Common myeloid progenitor, CD34-positive (primary cell): ENCODE data around the gene POLR2J2.
"Not testable (repeated sequence)": the region's sequence is repeated elsewhere in the genome, so short reads cannot be mapped to it uniquely, and the experiment has no call there.

Experiments used
- CTCF ChIA-PET: fragments of 350-600 bp; sonication (Branson Sonifier 250); formaldehyde crosslinking; loops from one replicate; lab custom pipeline; 2021; ENCODE audit warnings: antibody characterized with exemption; lab: Charles Lee
- POLR2A ChIA-PET: fragments of 350-600 bp; sonication (Branson Sonifier 250); formaldehyde crosslinking; loops from one replicate; lab custom pipeline; 2021; ENCODE audit warnings: antibody characterized with exemption; lab: Charles Lee
- DNase-seq, 3 donors: peaks; one replicate each; pipeline versions ENCODE4 v3.0.0 to v3.0.0-alpha.2; 2013
- H3K27ac ChIP-seq, 2 experiments: 1 replicate in 1 of 2; 2 replicates in 1 of 2; pipeline ENCODE4 v1.7.0; 2013; ENCODE audit warnings: inconsistent platforms in 2 of 2, low read length in 2 of 2, mild to moderate bottlenecking in 2 of 2, low read depth in 1 of 2, moderate library complexity in 1 of 2; ENCODE audit not compliant: severe bottlenecking in 2 of 2, insufficient read depth in 1 of 2, poor library complexity in 1 of 2
- H3K27me3 ChIP-seq, 5 experiments: replicated peaks in 2 of 5; 1 replicate in 3 of 5; 2 replicates in 2 of 5; pipeline versions ENCODE4 v1.6.1 to v1.7.0; 2013; ENCODE audit warnings: low read length in 4 of 5, mild to moderate bottlenecking in 2 of 5, moderate library complexity in 2 of 5, inconsistent platforms in 1 of 5; ENCODE audit not compliant: insufficient read depth in 5 of 5, control insufficient read depth in 4 of 5
- H3K36me3 ChIP-seq, 4 experiments: 1 replicate in 2 of 4; 2 replicates in 2 of 4; pipeline versions ENCODE4 v1.6.1 to v1.7.0; 2013; ENCODE audit warnings: low read length in 3 of 4, control low read depth in 1 of 4, mild to moderate bottlenecking in 1 of 4; ENCODE audit not compliant: control insufficient read depth in 4 of 4, insufficient read depth in 4 of 4
- H3K4me1 ChIP-seq, 4 experiments: 1 replicate in 3 of 4; 2 replicates in 1 of 4; pipeline versions ENCODE4 v1.6.1 to v1.7.1; 2013; ENCODE audit warnings: low read length in 3 of 4, mild to moderate bottlenecking in 3 of 4, control low read depth in 1 of 4, inconsistent platforms in 1 of 4, moderate library complexity in 1 of 4; ENCODE audit not compliant: control insufficient read depth in 4 of 4, insufficient read depth in 4 of 4; ENCODE audit errors: control extremely low read depth in 1 of 4
- H3K4me3 ChIP-seq, 7 experiments: 1 replicate in 4 of 7; 2 replicates in 3 of 7; pipeline versions ENCODE4 v1.5.1 to v1.7.0; 2013; ENCODE audit warnings: mild to moderate bottlenecking in 7 of 7, low read length in 6 of 7, moderate library complexity in 6 of 7, inconsistent platforms in 2 of 7, low read depth in 2 of 7, control low read depth in 1 of 7; ENCODE audit not compliant: insufficient read depth in 4 of 7, control insufficient read depth in 1 of 7; ENCODE audit errors: extremely low read depth in 1 of 7
- H3K9me3 ChIP-seq, 5 experiments: 1 replicate in 4 of 5; 2 replicates in 1 of 5; pipeline versions ENCODE4 v1.6.1 to v1.7.1; 2013; ENCODE audit warnings: low read length in 4 of 5, mild to moderate bottlenecking in 2 of 5, inconsistent platforms in 1 of 5, low read depth in 1 of 5, moderate library complexity in 1 of 5; ENCODE audit not compliant: control insufficient read depth in 4 of 5, insufficient read depth in 2 of 5; ENCODE audit errors: control extremely low read depth in 1 of 5
- whole genome bisulfite sequencing: methylation state at CpG from one replicate; pipeline ENCODE4 v1.1.5; 2013; ENCODE audit not compliant: insufficient coverage; 5-methylcytosine and 5-hydroxymethylcytosine counted together

Gene POLR2J2

GRCh38 chr7:102667523-102667922 is 3.9 kb downstream of the POLR2J2 start:
- H3K4me1 ChIP-seq, H3K4me3 ChIP-seq, CTCF ChIA-PET, H3K27me3 ChIP-seq, POLR2A ChIA-PET, H3K36me3 ChIP-seq, H3K27ac ChIP-seq, H3K9me3 ChIP-seq, DNase-seq: not testable (repeated sequence)
- no CpG with 5 or more reads among the region's 14 CpGs for WGBS

GRCh38 chr7:102666850-102667249 is 4.6 kb downstream of the POLR2J2 start:
- H3K4me3 ChIP-seq, H3K9me3 ChIP-seq, H3K36me3 ChIP-seq, H3K27ac ChIP-seq, DNase-seq, POLR2A ChIA-PET, CTCF ChIA-PET, H3K27me3 ChIP-seq, H3K4me1 ChIP-seq: not testable (repeated sequence)
- no CpG with 5 or more reads among the region's 16 CpGs for WGBS

GRCh38 chr7:102664765-102665164 is 6.7 kb downstream of the POLR2J2 start:
- H3K4me3 ChIP-seq, POLR2A ChIA-PET, H3K36me3 ChIP-seq, H3K27ac ChIP-seq, H3K9me3 ChIP-seq, DNase-seq, CTCF ChIA-PET, H3K27me3 ChIP-seq, H3K4me1 ChIP-seq: not testable (repeated sequence)
- no CpG with 5 or more reads among the region's 11 CpGs for WGBS

DNA sequence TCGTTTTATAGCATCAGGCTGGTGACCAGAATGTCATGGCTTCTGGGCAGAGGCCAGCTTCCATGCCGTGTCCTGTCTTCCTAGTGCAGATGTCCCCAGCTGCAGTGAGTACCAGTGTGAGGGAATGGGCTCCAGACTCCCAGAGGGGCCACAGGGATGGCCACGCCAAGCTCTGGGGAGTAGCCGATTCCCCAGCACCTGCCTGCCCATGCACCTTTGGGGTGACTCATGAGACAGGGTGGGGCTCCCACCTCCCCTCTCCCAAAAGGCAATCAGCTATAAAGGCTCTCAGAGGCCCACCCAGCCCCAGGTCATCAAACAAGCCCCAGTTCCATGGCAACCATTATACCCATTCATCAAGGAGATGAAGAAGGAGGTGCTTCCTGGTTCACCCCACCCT is 21.5 kb downstream of the POLR2J2 start, which contains the start of gene SPDYE2B:
SPDYE2B (plus strand) TSS at position 396 of the 400 bp plus-strand sequence. CDS start 2,030 bp downstream, outside the sequence.
- H3K4me1 ChIP-seq, DNase-seq, H3K9me3 ChIP-seq, H3K27ac ChIP-seq, CTCF ChIA-PET, H3K4me3 ChIP-seq, H3K36me3 ChIP-seq, POLR2A ChIA-PET, H3K27me3 ChIP-seq: not testable (repeated sequence)
- WGBS, result no CpG with 5 or more reads among the region's 4 CpGs

DNA sequence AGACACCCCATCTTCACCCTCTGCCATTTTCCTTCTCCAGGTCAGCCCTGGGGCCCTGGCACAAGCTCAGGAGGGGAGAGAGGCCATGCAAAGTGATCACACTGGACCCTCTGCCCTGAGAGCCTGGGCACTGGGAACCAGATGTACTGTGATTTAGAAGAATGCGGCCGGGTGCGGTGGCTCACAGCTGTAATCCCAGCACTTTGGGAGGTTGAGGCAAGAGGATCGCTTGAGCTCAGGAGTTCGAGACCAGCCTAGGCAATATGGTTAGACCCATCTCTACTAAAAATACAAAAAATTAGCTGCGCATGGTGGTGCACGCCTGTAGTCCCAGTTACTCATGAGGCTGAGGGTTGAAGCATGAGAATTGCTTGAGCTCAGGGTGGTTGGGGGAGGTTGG is 23.6 kb downstream of the POLR2J2 start:
- H3K36me3 ChIP-seq, H3K27me3 ChIP-seq, POLR2A ChIA-PET, CTCF ChIA-PET, DNase-seq, H3K4me1 ChIP-seq, H3K4me3 ChIP-seq, H3K27ac ChIP-seq, H3K9me3 ChIP-seq: not testable (repeated sequence)
- WGBS, result 100% methylated on average over 3 of the region's 7 CpGs

DNA sequence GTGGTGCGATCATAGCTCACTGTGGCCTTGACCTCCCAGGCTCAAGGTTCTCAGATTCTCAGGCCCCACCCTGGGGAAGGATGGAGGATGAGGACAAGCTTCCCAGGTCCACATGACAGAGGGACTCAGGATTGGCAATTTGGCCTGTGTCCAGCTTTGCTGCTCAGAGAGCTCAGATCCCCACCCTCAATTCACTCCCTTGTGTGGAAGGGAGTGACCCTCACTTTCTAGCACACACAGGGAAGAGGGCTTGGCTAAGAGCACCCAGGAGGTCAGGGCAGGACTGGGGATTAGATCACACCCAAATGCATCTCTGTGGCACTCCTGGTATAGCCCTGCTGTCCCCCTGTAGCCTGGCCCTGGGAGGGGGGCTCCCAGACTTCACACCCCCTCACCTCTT is 28.1 kb downstream of the POLR2J2 start:
- no CpG with 5 or more reads among the region's 1 CpG for WGBS
- H3K4me1 ChIP-seq, H3K4me3 ChIP-seq, CTCF ChIA-PET, H3K27me3 ChIP-seq, POLR2A ChIA-PET, H3K27ac ChIP-seq, H3K36me3 ChIP-seq, DNase-seq, H3K9me3 ChIP-seq: not testable (repeated sequence)

GRCh38 chr7:102642691-102643090 is 28.8 kb downstream of the POLR2J2 start, which contains the start of gene UPK3BL1:
UPK3BL1 (minus strand) TSS chr7:102642791; CDS start chr7:102642741, 50 bp downstream.
- H3K27me3 ChIP-seq, POLR2A ChIA-PET, H3K9me3 ChIP-seq, DNase-seq, H3K27ac ChIP-seq, CTCF ChIA-PET, H3K36me3 ChIP-seq, H3K4me1 ChIP-seq, H3K4me3 ChIP-seq: not testable (repeated sequence)
- WGBS, result no CpG with 5 or more reads among the region's 9 CpGs
